CD4-positive, CD25-positive, alpha-beta regulatory T cell (primary cell): ENCODE results near the gene SPDYE6. TPM values are rescaled to one million over a fixed set of nuclear protein-coding genes. Genes with fewer than 3 reads are reported as not detected.
A peak's percentile ranks its signal among the peaks of the same experiment; 100 is the strongest.
"Not testable (repeated sequence)": the region's sequence is repeated elsewhere in the genome, so short reads cannot be mapped to it uniquely, and the experiment has no call there.

Experiments
- ATAC-seq, 2 donors: fragments of 150-1000 bp; cut with Tn5 transposase; one replicate each; pipeline ENCODE4 v1.10.0; 2021; ENCODE audit warnings: low read depth in 2 of 2, moderate number of reproducible peaks in 2 of 2, moderate library complexity in 1 of 2
- DNase-seq, 3 donors: peaks; one replicate each; pipeline versions ENCODE4 v3.0.0 to v3.0.0-alpha.2; 2012 to 2022; ENCODE audit warnings: mixed read lengths in 1 of 3
- H3K27ac ChIP-seq: one replicate; pipeline ENCODE4 v1.7.0; 2013; ENCODE audit warnings: mild to moderate bottlenecking, low read length; ENCODE audit not compliant: insufficient read depth, poor library complexity, severe bottlenecking
- H3K27me3 ChIP-seq: one replicate; pipeline ENCODE4 v1.7.0; 2013; ENCODE audit warnings: low read length; ENCODE audit not compliant: control insufficient read depth, insufficient read depth
- H3K36me3 ChIP-seq: one replicate; pipeline ENCODE4 v1.7.0; 2013; ENCODE audit warnings: mild to moderate bottlenecking, low read length, moderate library complexity; ENCODE audit not compliant: control insufficient read depth, insufficient read depth
- H3K4me1 ChIP-seq: 2 replicates; pipeline ENCODE4 v1.7.0; 2013; ENCODE audit warnings: mild to moderate bottlenecking, low read length; ENCODE audit not compliant: insufficient read depth, control insufficient read depth, poor library complexity, severe bottlenecking
- H3K4me3 ChIP-seq: one replicate; pipeline ENCODE4 v1.7.0; 2013; ENCODE audit warnings: low read depth, mild to moderate bottlenecking, low read length, moderate library complexity
- H3K9me3 ChIP-seq, 2 experiments: 1 replicate in 1 of 2; 2 replicates in 1 of 2; pipeline ENCODE4 v1.7.0; 2013; ENCODE audit warnings: low read length in 2 of 2, mild to moderate bottlenecking in 1 of 2, moderate library complexity in 1 of 2; ENCODE audit not compliant: control insufficient read depth in 2 of 2
- H3K27ac Mint-ChIP-seq, 3 donors: one replicate each; pipeline ENCODE4 v1.8.0; 2020 to 2022; ENCODE audit warnings: mild to moderate bottlenecking in 3 of 3, mixed read lengths in 3 of 3, moderate library complexity in 2 of 3
- H3K27me3 Mint-ChIP-seq: one replicate; pipeline ENCODE4 v1.8.0; 2022; ENCODE audit warnings: mild to moderate bottlenecking, mixed read lengths
- H3K36me3 Mint-ChIP-seq: one replicate; pipeline ENCODE4 v1.8.0; 2020; ENCODE audit warnings: mixed read lengths
- H3K4me1 Mint-ChIP-seq, 4 donors: one replicate each; pipeline ENCODE4 v1.8.0; 2020 to 2022; ENCODE audit warnings: mixed read lengths in 4 of 4, mild to moderate bottlenecking in 1 of 4
- H3K4me3 Mint-ChIP-seq, 4 donors: one replicate each; pipeline ENCODE4 v1.8.0; 2020 to 2022; ENCODE audit warnings: mild to moderate bottlenecking in 4 of 4, mixed read lengths in 4 of 4, moderate library complexity in 3 of 4
- H3K9me3 Mint-ChIP-seq, 7 donors: one replicate each; pipeline ENCODE4 v1.8.0; 2020 to 2022; ENCODE audit warnings: mixed read lengths in 7 of 7, mild to moderate bottlenecking in 3 of 7, moderate library complexity in 2 of 7
- polyA plus RNA-seq, 4 donors: library from polyadenylated mRNA; unstranded; fragments of 300-500 nt; fragmentation: Illumina TruSeq; gene quantifications; one replicate each; pipeline ENCODE4 v1.2.3, GENCODE V29; 2021
- total RNA-seq: library from RNA; stranded (reverse); gene quantifications from one replicate; pipeline ENCODE4 v1.2.3, GENCODE V29; 2022

The SPDYE6 gene
- total and polyA plus RNA-seq, 5 donors from 2014 or later, result 0.16 to 0.22 TPM; not detected in 3

GRCh38 chr7:102329366-102329765, 26.9 kb downstream of the SPDYE6 start:
- H3K9me3 Mint-ChIP-seq, H3K9me3 ChIP-seq, H3K27ac ChIP-seq, DNase-seq, H3K4me1 ChIP-seq, H3K4me1 Mint-ChIP-seq, H3K36me3 Mint-ChIP-seq, ATAC-seq, H3K4me3 ChIP-seq, H3K27me3 ChIP-seq, H3K36me3 ChIP-seq, H3K27ac Mint-ChIP-seq: not testable (repeated sequence)
- H3K27me3 Mint-ChIP-seq, result peaks cover 29% of the 10 kb centered on the region
- H3K4me3 Mint-ChIP-seq, result peak overlapping the region in 1 of 4 donors; percentile 66

- not testable (repeated sequence) for H3K36me3 Mint-ChIP-seq, H3K9me3 ChIP-seq, H3K4me3 ChIP-seq, H3K4me1 Mint-ChIP-seq, H3K27ac ChIP-seq, H3K27me3 ChIP-seq, H3K36me3 ChIP-seq, H3K9me3 Mint-ChIP-seq, DNase-seq, H3K4me1 ChIP-seq
- Mint-ChIP-seq H3K27ac (peak overlapping the region in 2 of 3 donors; percentile 82 to 87), H3K27me3 (peaks cover 32% of the 10 kb centered on the region), H3K4me3 (peak overlapping the region in 1 of 4 donors; percentile 66)
- peak in 1 of 2 donors; percentile 40 for ATAC-seq
Observed at GRCh38 chr7:102328863-102329262, 27.4 kb downstream of the SPDYE6 start.

- H3K27me3 ChIP-seq, DNase-seq, H3K36me3 Mint-ChIP-seq, H3K36me3 ChIP-seq, H3K4me3 ChIP-seq, H3K27ac ChIP-seq, H3K9me3 Mint-ChIP-seq, ATAC-seq, H3K9me3 ChIP-seq, H3K27ac Mint-ChIP-seq, H3K4me1 ChIP-seq: not testable (repeated sequence)
- H3K27me3 Mint-ChIP-seq, result peaks cover 40% of the 10 kb centered on the region
- H3K4me1 Mint-ChIP-seq, result peaks cover 0 to 11% (median 0%) of the 10 kb centered on the region in 4 donors
- H3K4me3 Mint-ChIP-seq, result peak overlapping the region in 1 of 4 donors; percentile 44
Observed at GRCh38 chr7:102327183-102327582, 29.1 kb downstream of the SPDYE6 start.

- peaks cover 40% of the 10 kb centered on the region for H3K27me3 Mint-ChIP-seq
- H3K4me1 Mint-ChIP-seq, result peaks cover 0 to 11% (median 0%) of the 10 kb centered on the region in 4 donors
- ATAC-seq, result no peak
- H3K4me3 Mint-ChIP-seq, result no peak overlapping the region
- no peaks in the 10 kb centered on the region for H3K36me3 ChIP-seq
- no peaks in the 10 kb centered on the region for H3K27me3 ChIP-seq
- DNase-seq, result no peak
- H3K27ac Mint-ChIP-seq, result no peak overlapping the region
- no peak overlapping the region for H3K4me3 ChIP-seq
- no peaks in the 10 kb centered on the region for H3K36me3 Mint-ChIP-seq
- no peaks in the 10 kb centered on the region for H3K9me3 Mint-ChIP-seq
- H3K9me3 ChIP-seq, result no peaks in the 10 kb centered on the region
- H3K27ac ChIP-seq, result no peak overlapping the region
- H3K4me1 ChIP-seq, result no peaks in the 10 kb centered on the region
Observed at GRCh38 chr7:102326157-102326889, 29.9 kb downstream of the SPDYE6 start.

GRCh38 chr7:102325106-102325505, 31.1 kb downstream of the SPDYE6 start:
- not testable (repeated sequence) for ATAC-seq, H3K36me3 ChIP-seq, DNase-seq, H3K36me3 Mint-ChIP-seq, H3K4me1 ChIP-seq, H3K9me3 Mint-ChIP-seq, H3K27ac ChIP-seq, H3K4me3 ChIP-seq, H3K9me3 ChIP-seq, H3K4me3 Mint-ChIP-seq, H3K27me3 ChIP-seq
- Mint-ChIP-seq H3K4me1 (peaks cover 0 to 11% (median 0%) of the 10 kb centered on the region in 4 donors), H3K27ac (peak overlapping the region in 1 of 3 donors; percentile 60), H3K27me3 (peaks cover 32% of the 10 kb centered on the region)

GRCh38 chr7:102323914-102324195, 32.4 kb downstream of the SPDYE6 start:
- Histone ChIP-seq H3K4me1 (no peaks in the 10 kb centered on the region), H3K27me3 (no peaks in the 10 kb centered on the region), H3K4me3 (no peak overlapping the region), H3K9me3 (no peaks in the 10 kb centered on the region), H3K27ac (no peak overlapping the region), H3K36me3 (no peaks in the 10 kb centered on the region)
- peaks cover 31% of the 10 kb centered on the region for H3K27me3 Mint-ChIP-seq
- no peak overlapping the region for H3K27ac Mint-ChIP-seq
- H3K4me1 Mint-ChIP-seq, result peaks cover 0 to 8% (median 0%) of the 10 kb centered on the region in 4 donors
- no peaks in the 10 kb centered on the region for H3K9me3 Mint-ChIP-seq
- ATAC-seq (no peak), DNase-seq (no peak)
- no peaks in the 10 kb centered on the region for H3K36me3 Mint-ChIP-seq
- no peak overlapping the region for H3K4me3 Mint-ChIP-seq

- Mint-ChIP-seq H3K36me3 (no peaks in the 10 kb centered on the region), H3K27me3 (peaks cover 21% of the 10 kb centered on the region), H3K4me3 (peak overlapping the region in 1 of 4 donors; percentile 77), H3K9me3 (no peaks in the 10 kb centered on the region), H3K27ac (peak overlapping the region in 1 of 3 donors; percentile 39), H3K4me1 (peaks cover 0 to 6% (median 0%) of the 10 kb centered on the region in 4 donors)
- Histone ChIP-seq H3K27ac (no peak overlapping the region), H3K36me3 (no peaks in the 10 kb centered on the region), H3K9me3 (no peaks in the 10 kb centered on the region), H3K27me3 (no peaks in the 10 kb centered on the region), H3K4me3 (no peak overlapping the region), H3K4me1 (no peaks in the 10 kb centered on the region)
- ATAC-seq, result no peak
- no peak for DNase-seq
Observed at GRCh38 chr7:102322202-102322715, 34.0 kb downstream of the SPDYE6 start.
